ENCODE results near the gene IRS1.

The IRS1 gene

GRCh38 chr2:226763320-226763719, 36.3 kb downstream of the IRS1 start:
- no peak for TF ChIP-seq GATA3 (IDR thresholded peaks at IDR 0.05; ENCODE audit: low read depth, low read length)
- TF ChIP-seq GATA2 (IDR thresholded peaks at IDR 0.05; ENCODE audit: low read depth, low read length): no peak

- TF ChIP-seq GATA2 (IDR thresholded peaks at IDR 0.05; ENCODE audit: low read depth, low read length) (no peak), GATA3 (IDR thresholded peaks at IDR 0.05; ENCODE audit: low read depth, low read length) (no peak)
These were observed 38.4 kb downstream of the IRS1 start for GRCh38 chr2:226761195-226761583.

DNA sequence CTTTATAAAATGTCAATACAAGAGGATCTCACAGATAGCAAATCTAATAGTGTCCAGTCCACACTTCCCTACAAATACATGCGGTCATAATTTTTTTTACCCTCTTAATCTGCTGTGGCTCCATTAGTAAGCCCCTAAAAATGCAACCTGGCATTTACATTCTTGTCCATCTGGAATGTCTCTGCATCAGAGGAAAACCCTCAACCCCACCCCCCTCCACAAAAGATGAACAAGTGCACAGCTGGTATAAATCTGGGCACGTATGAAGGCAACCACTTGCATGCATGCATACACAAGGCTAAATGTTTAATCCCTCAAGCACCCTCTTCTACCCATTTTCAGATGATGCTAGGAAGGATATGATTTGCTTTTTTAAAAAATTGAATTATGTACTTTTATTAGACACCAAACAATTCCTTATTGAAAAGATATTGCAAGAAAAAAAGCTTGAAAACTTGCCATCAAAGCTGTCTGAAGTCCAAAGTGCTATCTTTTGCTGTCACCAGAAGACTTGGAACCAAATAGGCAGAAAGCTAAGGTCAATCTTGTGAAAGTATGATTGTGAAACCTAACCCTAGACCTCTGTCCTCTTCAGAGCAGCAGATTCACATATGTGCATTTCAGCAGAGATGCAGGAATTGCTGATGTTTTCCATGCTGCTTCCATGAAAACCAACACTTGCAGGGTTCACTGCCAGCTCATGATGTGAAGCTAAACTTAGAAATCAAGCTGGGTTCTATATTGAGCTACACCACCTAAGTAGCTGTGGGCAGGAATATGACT, 39.0 kb downstream of the IRS1 start:
- TF ChIP-seq GATA3 (IDR thresholded peaks at IDR 0.05; ENCODE audit: low read depth, low read length) (no peak), GATA2 (IDR thresholded peaks at IDR 0.05; ENCODE audit: low read depth, low read length) (no peak)

DNA sequence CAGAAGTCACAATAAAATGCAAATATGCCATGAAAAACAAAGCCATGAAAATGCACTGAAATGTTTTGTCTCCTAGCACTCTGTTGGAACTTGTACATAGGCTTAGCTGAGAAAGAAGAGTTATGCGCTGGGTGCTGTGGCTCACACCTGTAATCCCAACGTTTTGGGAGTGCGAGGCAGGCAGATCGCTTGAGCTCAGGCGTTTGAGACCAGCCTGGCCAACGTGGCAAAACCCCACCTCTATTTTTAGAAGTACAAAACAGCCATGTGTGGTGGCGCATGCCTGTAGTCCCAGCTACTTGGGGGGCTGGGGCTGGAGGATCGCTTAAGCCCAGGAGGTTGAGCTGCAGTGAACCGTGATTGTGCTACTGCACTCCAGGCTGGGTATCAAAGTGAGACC, 39.9 kb downstream of the IRS1 start:
- TF ChIP-seq GATA3 (IDR thresholded peaks at IDR 0.05; ENCODE audit: low read depth, low read length): no peak
- TF ChIP-seq GATA2 (IDR thresholded peaks at IDR 0.05; ENCODE audit: low read depth, low read length): no peak

DNA sequence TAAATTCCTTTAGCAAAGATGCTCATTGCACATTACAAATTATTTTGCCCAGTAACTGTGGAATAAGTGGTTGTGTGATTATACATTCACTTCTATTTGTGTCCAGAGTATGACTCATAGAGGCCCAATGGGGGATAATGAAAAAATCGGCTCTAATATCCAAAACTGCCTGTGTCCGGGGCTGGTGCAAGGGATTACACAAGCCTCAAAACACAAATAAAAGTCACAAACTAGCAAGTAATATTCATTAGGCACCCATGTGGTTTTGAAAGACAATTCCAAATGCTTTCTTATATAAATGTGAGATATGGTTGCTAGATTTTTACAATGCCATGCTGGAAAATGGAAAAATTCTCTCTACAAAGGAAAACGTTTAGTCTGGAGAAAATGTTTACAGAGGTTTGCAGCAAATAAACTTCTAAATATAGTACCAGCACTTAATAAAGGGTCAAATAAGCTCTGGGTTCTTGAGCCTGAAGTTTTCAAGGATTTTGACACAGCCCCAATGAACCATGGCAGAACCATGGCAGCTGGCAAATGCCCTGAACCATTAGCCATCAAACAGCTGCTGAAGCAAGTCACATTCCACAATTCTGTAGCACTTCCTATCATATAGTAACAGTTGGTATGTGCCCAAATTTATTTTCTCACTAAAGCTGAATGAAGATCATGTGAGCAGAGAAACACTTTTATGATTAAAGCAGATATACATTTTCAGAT, 40.5 kb downstream of the IRS1 start:
- no peak for TF ChIP-seq GATA2 (IDR thresholded peaks at IDR 0.05; ENCODE audit: low read depth, low read length)

- TF ChIP-seq GATA3 (IDR thresholded peaks at IDR 0.05; ENCODE audit: low read depth, low read length) (no peak), GATA2 (IDR thresholded peaks at IDR 0.05; ENCODE audit: low read depth, low read length) (no peak)
These were observed 43.5 kb downstream of the IRS1 start for GRCh38 chr2:226756131-226756530.

GRCh38 chr2:226755631-226756030, 44.0 kb downstream of the IRS1 start:
- TF ChIP-seq GATA2 (IDR thresholded peaks at IDR 0.05; ENCODE audit: low read depth, low read length) (no peak), GATA3 (IDR thresholded peaks at IDR 0.05; ENCODE audit: low read depth, low read length) (no peak)

- TF ChIP-seq GATA3 (IDR thresholded peaks at IDR 0.05; ENCODE audit: low read depth, low read length) (no peak), GATA2 (IDR thresholded peaks at IDR 0.05; ENCODE audit: low read depth, low read length) (no peak)
These were observed 44.6 kb downstream of the IRS1 start for GRCh38 chr2:226754821-226755604.

DNA sequence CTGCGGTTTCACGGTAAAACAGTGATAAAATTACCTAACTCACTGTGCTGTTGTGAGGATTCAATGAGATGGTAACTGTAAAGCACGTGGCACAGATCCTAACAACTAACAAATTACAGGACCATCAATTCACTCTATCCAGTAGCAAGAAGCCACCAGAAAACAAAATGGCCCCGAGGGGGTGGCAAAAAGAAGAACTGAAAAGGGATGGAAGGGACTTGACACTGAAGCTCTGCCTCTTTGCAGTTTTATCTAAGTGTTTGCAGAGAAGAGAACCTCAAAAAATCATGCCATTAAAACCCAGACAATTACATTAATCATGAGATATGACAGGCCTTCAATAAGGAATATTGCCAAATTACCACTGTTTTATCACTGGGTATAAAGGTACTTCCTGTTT, 46.7 kb downstream of the IRS1 start:
- TF ChIP-seq GATA2 (IDR thresholded peaks at IDR 0.05; ENCODE audit: low read depth, low read length) (no peak), GATA3 (IDR thresholded peaks at IDR 0.05; ENCODE audit: low read depth, low read length) (no peak)

DNA sequence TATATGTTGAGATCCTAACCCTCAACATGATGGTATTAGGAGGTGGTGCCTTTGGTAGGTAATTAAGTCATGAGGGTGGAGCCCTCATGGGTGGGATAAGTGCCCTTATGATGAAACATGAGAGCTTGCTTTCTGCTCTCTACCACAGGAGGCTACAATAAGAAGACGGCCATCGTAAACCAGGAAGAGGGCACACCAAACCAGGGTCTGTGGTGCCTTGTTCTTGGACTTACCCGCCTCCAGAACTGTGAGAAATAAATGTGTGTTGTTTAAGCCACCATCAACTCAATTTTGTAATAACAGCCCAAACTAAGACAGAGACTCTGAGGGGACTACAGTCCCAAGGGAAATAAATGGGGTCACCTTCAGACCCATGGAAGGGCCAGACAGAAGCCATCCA, 52.3 kb downstream of the IRS1 start:
- TF ChIP-seq GATA3 (IDR thresholded peaks at IDR 0.05; ENCODE audit: low read depth, low read length): no peak
- no peak for TF ChIP-seq GATA2 (IDR thresholded peaks at IDR 0.05; ENCODE audit: low read depth, low read length)

GRCh38 chr2:226746196-226746800, 53.3 kb downstream of the IRS1 start:
- TF ChIP-seq GATA3 (IDR thresholded peaks at IDR 0.05; ENCODE audit: low read depth, low read length) (no peak), GATA2 (IDR thresholded peaks at IDR 0.05; ENCODE audit: low read depth, low read length) (no peak)

DNA sequence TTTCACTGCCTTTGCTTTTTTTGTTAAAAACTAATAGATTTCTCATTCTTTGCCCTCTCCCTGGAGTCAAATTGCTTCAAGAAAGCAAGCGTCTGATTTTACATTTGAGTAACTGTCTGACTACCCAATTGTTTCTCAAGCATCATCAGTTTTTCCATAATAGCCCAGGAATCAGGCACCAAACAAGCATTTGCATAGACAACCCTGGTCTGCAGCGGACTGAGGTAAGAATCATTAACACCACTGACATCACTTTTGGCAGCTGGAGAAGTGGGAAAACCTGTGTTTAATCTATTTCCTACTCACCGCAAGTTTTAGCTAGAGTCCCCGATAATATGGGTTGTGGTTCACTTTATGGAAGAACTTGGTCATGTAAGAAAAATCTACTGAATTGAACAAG, 55.7 kb downstream of the IRS1 start:
- no peak for TF ChIP-seq GATA2 (IDR thresholded peaks at IDR 0.05; ENCODE audit: low read depth, low read length)
- no peak for TF ChIP-seq GATA3 (IDR thresholded peaks at IDR 0.05; ENCODE audit: low read depth, low read length)

DNA sequence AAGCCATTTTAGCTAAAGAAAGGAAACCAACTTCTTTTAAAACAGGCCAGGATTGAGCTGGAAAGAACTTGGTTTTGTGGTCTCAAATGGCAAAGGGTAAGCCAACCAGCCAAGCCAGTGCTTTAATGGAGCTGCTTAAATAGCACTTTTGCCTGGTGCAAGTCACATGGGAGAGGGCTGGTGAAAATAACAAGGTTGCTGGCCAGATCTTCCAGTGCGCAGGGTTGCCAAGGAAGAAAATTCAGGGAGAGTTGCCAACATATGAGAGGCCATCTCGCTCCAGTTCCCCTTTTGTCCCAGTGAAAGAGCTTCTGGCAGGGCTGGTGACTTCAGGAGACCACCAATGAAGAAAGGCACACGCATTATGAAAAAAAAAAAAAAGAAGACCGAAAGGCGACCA, 57.3 kb downstream of the IRS1 start:
- TF ChIP-seq GATA3 (IDR thresholded peaks at IDR 0.05; ENCODE audit: low read depth, low read length): no peak
- no peak for TF ChIP-seq GATA2 (IDR thresholded peaks at IDR 0.05; ENCODE audit: low read depth, low read length)

DNA sequence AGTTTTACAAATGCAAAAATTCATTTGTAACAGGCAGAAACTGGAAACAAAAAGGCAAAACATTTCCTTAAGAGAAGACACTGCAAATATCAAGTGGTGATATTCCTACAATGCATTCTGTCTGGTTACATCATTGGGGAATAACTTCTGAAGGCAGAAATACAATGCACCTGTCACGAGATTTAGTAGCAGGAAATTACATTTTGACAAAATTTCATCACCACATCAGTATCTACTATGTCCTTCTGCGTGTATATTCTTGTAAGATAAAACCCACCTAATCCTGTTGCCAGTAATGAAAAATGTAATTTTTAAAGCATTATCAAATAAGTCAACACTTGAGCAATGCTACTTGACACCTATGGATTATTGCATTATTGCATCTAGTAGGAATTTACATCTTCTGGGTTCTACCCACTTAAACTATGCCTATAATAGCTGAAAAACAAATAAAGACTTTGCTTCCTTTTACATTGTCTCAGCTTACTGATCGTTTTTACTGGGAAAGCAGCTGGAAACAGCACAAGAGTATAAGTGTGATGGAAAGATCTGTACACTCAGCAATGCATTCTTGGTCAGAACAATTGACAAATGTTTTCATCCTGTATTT, 59.5 kb downstream of the IRS1 start:
- TF ChIP-seq GATA3 (IDR thresholded peaks at IDR 0.05; ENCODE audit: low read depth, low read length) (no peak), GATA2 (IDR thresholded peaks at IDR 0.05; ENCODE audit: low read depth, low read length) (no peak)
